GM18502 (cell line): ENCODE data around the gene STX1B.
"Not testable (repeated sequence)": the region's sequence is repeated elsewhere in the genome, so short reads cannot be mapped to it uniquely, and the experiment has no call there.

Experiments
- ATAC-seq: cut with Tn5 transposase; IDR thresholded peaks from one replicate; pipeline ENCODE4 v1.9.1; 2021; ENCODE audit warnings: mild to moderate bottlenecking; ENCODE audit not compliant: unreplicated experiment, poor library complexity

STX1B gene

GRCh38 chr16:31016018-31016417, 5.6 kb upstream of the STX1B start:
- ATAC-seq = no peak

DNA sequence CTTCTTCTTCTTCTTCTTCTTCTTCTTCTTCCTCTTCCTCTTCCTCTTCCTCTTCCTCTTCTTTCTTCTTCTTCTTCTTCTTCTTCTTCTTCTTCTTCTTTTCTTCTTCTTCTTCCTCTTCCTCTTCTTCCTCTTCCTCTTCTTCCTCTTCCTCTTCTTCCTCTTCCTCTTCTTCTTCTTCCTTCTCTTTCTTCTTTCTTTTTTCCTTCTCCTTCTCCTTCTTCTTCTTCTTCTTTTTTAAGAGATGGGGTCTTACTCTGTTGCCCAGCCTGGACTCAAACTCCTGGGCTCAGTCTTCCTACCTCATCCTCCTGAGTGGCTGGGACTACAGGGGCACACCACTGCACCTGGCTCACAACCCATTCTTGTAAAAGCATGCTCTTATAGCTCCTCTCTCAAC, 2.9 kb upstream of the STX1B start:
- not testable (repeated sequence) for ATAC-seq

- ATAC-seq = not testable (repeated sequence)
These were observed 1.4 kb upstream of the STX1B start for GRCh38 chr16:31011815-31012214.

GRCh38 chr16:31009894-31010584, 399 bp downstream of the STX1B start:
- no peak for ATAC-seq

DNA sequence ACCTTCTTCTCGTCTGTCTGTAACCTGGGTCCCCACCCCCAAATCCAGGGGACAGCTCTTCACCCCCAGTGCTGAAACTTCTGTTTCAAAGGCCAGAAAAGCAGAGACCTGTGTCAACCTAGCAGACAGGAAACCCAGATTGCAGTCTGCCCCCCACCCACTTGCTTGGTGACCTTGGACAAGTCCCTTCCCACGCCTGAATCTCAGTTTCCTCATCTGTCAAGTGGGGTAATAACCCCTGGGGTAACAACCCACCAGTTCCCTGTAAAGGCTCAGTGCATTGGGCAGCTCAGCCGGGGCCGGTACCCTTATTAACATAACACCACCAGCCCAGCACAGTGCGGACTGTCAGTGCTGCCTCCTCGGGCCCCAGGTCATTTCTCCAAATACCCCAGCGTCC, 1.3 kb downstream of the STX1B start:
- no peak for ATAC-seq

DNA sequence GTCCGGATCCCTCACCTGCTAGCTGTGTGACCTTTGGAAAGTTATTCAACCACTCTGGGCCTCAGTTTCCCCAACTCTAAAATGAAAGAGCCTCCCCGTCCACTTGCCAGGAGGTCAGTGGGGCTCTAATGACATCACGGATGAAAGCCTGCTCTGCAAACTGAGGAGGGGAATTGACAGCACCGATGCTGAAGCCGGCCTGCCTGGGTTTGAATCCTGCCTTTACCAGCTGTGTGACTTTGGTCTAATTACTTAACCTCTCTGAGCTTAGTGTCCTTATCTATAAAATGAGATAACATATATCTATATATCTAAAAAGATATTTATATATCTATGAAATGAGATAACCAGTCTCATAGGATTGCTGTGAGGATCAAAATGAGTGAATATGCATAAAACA, 1.9 kb downstream of the STX1B start:
- ATAC-seq = no peak

- ATAC-seq = no peak
These were observed 2.3 kb downstream of the STX1B start for GRCh38 chr16:31008149-31008548.

GRCh38 chr16:31007684-31008083, 2.8 kb downstream of the STX1B start:
- ATAC-seq = no peak

GRCh38 chr16:31006589-31006988, 3.8 kb downstream of the STX1B start:
- no peak for ATAC-seq

DNA sequence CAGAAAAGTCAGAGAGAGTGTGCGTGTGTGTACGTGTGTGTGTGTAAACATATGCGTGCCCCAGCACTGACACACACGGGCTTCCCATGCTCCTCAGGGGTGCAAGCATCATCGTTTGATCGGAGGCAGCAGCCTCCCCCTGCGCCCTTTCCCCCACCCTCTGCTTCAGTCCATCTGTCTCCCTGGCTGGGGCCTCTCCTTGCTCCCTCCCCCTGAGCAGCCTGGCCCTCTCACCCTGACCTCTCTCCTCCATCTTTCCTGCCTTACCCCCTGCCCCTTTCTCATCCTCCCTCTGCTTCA, 4.4 kb downstream of the STX1B start:
- no peak for ATAC-seq

GRCh38 chr16:31005350-31006085, 4.9 kb downstream of the STX1B start:
- ATAC-seq = no peak

GRCh38 chr16:31004658-31005057, 5.8 kb downstream of the STX1B start:
- no peak for ATAC-seq

DNA sequence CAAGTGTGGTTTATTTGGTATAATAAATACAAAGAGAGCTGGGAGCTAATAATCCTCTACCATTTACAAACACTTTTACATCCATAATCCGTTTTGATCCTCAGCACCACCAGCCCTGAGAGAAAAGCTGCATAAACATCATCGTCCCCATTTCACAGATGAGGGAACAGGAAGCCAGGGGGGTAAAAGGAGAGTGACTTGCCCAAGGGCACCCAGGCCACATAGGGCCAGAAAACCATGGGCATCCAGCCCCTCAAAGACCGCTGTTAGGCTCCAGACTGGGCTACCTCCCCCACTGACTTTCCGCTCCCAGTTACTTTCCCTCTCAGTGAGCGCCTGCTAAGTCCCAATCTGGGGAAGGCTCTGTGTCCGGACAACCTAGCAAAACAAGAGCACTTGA, 6.7 kb downstream of the STX1B start:
- no peak for ATAC-seq

- no peak for ATAC-seq
These were observed 7.5 kb downstream of the STX1B start for GRCh38 chr16:31002862-31003341.

GRCh38 chr16:31002250-31002700, 8.2 kb downstream of the STX1B start:
- ATAC-seq = no peak

GRCh38 chr16:31001507-31002249, 8.8 kb downstream of the STX1B start:
- ATAC-seq = no peak

GRCh38 chr16:31000671-31001382, 9.6 kb downstream of the STX1B start:
- no peak for ATAC-seq

- no peak for ATAC-seq
These were observed 11.3 kb downstream of the STX1B start for GRCh38 chr16:30998852-30999761.
